Panc1 (cell line): Measurements from ENCODE around the gene USPL1.

Experiments
- CTCF ChIP-seq: fragments of 450-650 bp; IDR thresholded peaks from 2 replicates; pipeline ENCODE4 v1.5.1; 2017; ENCODE audit warnings: mild to moderate bottlenecking
- POLR2AphosphoS5 ChIP-seq: IDR thresholded peaks from 2 replicates; pipeline ENCODE4 v1.6.1; 2012; ENCODE audit warnings: mild to moderate bottlenecking, low read depth, low read length, moderate library complexity
- REST ChIP-seq, 2 experiments: IDR thresholded peaks; 2 replicates each; pipeline ENCODE4 v1.6.1; 2011 to 2012; ENCODE audit warnings: low read depth in 2 of 2, control low read depth in 1 of 2, low read length in 1 of 2, mild to moderate bottlenecking in 1 of 2, moderate library complexity in 1 of 2; ENCODE audit not compliant: insufficient read depth in 1 of 2

DNA sequence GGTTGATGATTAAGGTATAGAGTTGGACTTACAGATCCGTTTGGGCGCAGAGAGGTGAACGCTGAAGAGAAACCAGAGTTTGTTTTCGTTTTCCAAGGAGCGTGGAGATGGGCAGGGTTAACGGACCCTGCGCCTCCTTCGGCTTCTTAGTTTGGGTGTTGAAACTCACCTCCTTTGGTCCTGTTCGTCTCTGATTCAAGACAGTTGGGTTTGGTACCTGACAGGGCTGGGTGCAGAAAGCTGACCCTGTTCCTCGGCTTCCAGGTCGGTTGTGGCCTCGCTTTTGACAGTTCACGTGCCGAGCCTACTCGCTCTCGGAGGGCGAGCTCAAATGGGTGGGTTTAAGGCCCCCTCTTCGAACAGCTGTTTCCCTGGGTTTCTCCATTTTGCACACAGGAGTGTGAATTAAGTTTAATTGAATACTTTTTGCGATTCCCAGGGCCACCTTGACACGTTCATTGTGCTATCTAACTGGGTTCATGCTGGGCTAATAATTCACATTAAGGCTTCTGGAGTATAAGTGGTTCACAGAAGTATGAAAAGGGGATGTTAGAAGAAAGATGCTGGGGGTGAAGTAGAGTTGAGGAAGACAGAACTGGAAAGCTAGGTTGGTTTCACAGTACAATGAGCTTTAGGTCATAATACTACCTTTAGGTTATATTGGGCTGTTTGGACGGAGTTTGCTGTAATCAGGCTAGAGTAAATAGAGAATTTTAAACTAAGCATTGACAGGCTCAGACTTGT is 638 bp downstream of the USPL1 start:
- no peak for TF ChIP-seq CTCF
- no peak for TF ChIP-seq POLR2AphosphoS5
- TF ChIP-seq REST (IDR thresholded peaks at IDR 0.05; ENCODE audit: insufficient read depth in 1 of 2, low read depth in 2 of 2, low read length in 1 of 2): no peak
